ENCODE measurements around the gene MBTPS1. TPM values are rescaled to one million over a fixed set of nuclear protein-coding genes. Genes with fewer than 3 reads are reported as not detected.

The MBTPS1 gene
- total RNA-seq, 6 donors from 2014 or later: 83.6 to 156 (median 105) TPM

- 45 to 49% methylated on average over 1 of the region's 1 CpG for WGBS, 2 donors
- ATAC-seq (ENCODE audit: low FRiP score in 2 of 2) (no peak), DNase-seq (no peak)
- H3K27ac ChIP-seq: no peak overlapping the region
- H3K4me3 ChIP-seq: no peak overlapping the region
- TF ChIP-seq POLR2AphosphoS5 (IDR thresholded peaks at IDR 0.05): no peak
- no peak for TF ChIP-seq POLR2A (IDR thresholded peaks at IDR 0.05)
- TF ChIP-seq CTCF (IDR thresholded peaks at IDR 0.05): no peak
- TF ChIP-seq EP300 (IDR thresholded peaks at IDR 0.05): no peak
- no peaks in the 10 kb centered on the region for H3K4me1 ChIP-seq
- no peaks in the 10 kb centered on the region for H3K36me3 ChIP-seq
- no peaks in the 10 kb centered on the region for H3K27me3 ChIP-seq
- H3K9me3 ChIP-seq: no peaks in the 10 kb centered on the region
Observed at GRCh38 chr16:84159800-84160199, 43.1 kb upstream of the MBTPS1 start.

- Histone ChIP-seq H3K36me3 (no peaks in the 10 kb centered on the region), H3K27me3 (no peaks in the 10 kb centered on the region), H3K4me3 (no peak overlapping the region), H3K27ac (no peak overlapping the region), H3K4me1 (no peaks in the 10 kb centered on the region), H3K9me3 (no peaks in the 10 kb centered on the region)
- 24 to 30% methylated on average over 9 of the region's 9 CpGs for WGBS, 2 donors
- TF ChIP-seq POLR2A (IDR thresholded peaks at IDR 0.05) (no peak), POLR2AphosphoS5 (IDR thresholded peaks at IDR 0.05) (no peak), CTCF (IDR thresholded peaks at IDR 0.05) (no peak), EP300 (IDR thresholded peaks at IDR 0.05) (no peak)
- DNase-seq: no peak
- no peak for ATAC-seq (ENCODE audit: low FRiP score in 2 of 2)
Observed at GRCh38 chr16:84159007-84159406, 42.3 kb upstream of the MBTPS1 start.

GRCh38 chr16:84156342-84156784 lies 39.6 kb upstream of the MBTPS1 start:
- WGBS, 2 donors: 61 to 64% methylated on average over 5 of the region's 5 CpGs
- ATAC-seq (ENCODE audit: low FRiP score in 2 of 2) (no peak), DNase-seq (no peak)

GRCh38 chr16:84155771-84156170 lies 39.0 kb upstream of the MBTPS1 start:
- Histone ChIP-seq H3K4me1 (no peaks in the 10 kb centered on the region), H3K4me3 (no peak overlapping the region), H3K36me3 (no peaks in the 10 kb centered on the region), H3K9me3 (no peaks in the 10 kb centered on the region), H3K27ac (no peak overlapping the region), H3K27me3 (no peaks in the 10 kb centered on the region)
- no peak for TF ChIP-seq POLR2A (IDR thresholded peaks at IDR 0.05)
- TF ChIP-seq CTCF (IDR thresholded peaks at IDR 0.05): no peak
- TF ChIP-seq POLR2AphosphoS5 (IDR thresholded peaks at IDR 0.05): no peak
- no peak for TF ChIP-seq EP300 (IDR thresholded peaks at IDR 0.05)
- WGBS, 2 donors: 83 to 89% methylated on average over 6 of the region's 6 CpGs
- ATAC-seq (ENCODE audit: low FRiP score in 2 of 2) (no peak), DNase-seq (no peak)

More at GRCh38 chr16:84156342-84156784, 39.6 kb upstream of the MBTPS1 start:
- H3K27ac ChIP-seq: no peak overlapping the region
- no peaks in the 10 kb centered on the region for H3K36me3 ChIP-seq
- TF ChIP-seq POLR2AphosphoS5 (IDR thresholded peaks at IDR 0.05): no peak
- no peak for TF ChIP-seq CTCF (IDR thresholded peaks at IDR 0.05)
- TF ChIP-seq POLR2A (IDR thresholded peaks at IDR 0.05): no peak
- no peak for TF ChIP-seq EP300 (IDR thresholded peaks at IDR 0.05)
- H3K4me3 ChIP-seq: no peak overlapping the region
- no peaks in the 10 kb centered on the region for H3K9me3 ChIP-seq
- no peaks in the 10 kb centered on the region for H3K27me3 ChIP-seq
- H3K4me1 ChIP-seq: no peaks in the 10 kb centered on the region

- WGBS, 2 donors: 98% methylated on average over 4 of the region's 4 CpGs
- TF ChIP-seq CTCF (IDR thresholded peaks at IDR 0.05) (no peak), POLR2AphosphoS5 (IDR thresholded peaks at IDR 0.05) (no peak), EP300 (IDR thresholded peaks at IDR 0.05) (no peak), POLR2A (IDR thresholded peaks at IDR 0.05) (no peak)
- no peak for ATAC-seq (ENCODE audit: low FRiP score in 2 of 2)
- Histone ChIP-seq H3K4me3 (no peak overlapping the region), H3K36me3 (no peaks in the 10 kb centered on the region), H3K9me3 (no peaks in the 10 kb centered on the region), H3K27me3 (no peaks in the 10 kb centered on the region), H3K27ac (no peak overlapping the region), H3K4me1 (no peaks in the 10 kb centered on the region)
- no peak for DNase-seq
Observed at GRCh38 chr16:84155226-84155625, 38.5 kb upstream of the MBTPS1 start.

Measured in upper lobe of left lung (tissue), 6 donors.